Measurements from ENCODE around the gene IL13RA2.

- no peak for TF ChIP-seq CTCF (IDR thresholded peaks at IDR 0.05)
- TF ChIP-seq POLR2A (IDR thresholded peaks at IDR 0.05) = no peak
These were observed 46.6 kb downstream of the IL13RA2 start for GRCh38 chrX:114970806-114971205.
